DMS79 treated with DMSO at 0.1 percent for 48 hours (cell line): Measurements from ENCODE around the gene TBC1D7.

Experiments
- DNase-seq: peaks from one replicate; lab custom pipeline; 2025; lab: John Stamatoyannopoulos, UW

TBC1D7 gene

DNA sequence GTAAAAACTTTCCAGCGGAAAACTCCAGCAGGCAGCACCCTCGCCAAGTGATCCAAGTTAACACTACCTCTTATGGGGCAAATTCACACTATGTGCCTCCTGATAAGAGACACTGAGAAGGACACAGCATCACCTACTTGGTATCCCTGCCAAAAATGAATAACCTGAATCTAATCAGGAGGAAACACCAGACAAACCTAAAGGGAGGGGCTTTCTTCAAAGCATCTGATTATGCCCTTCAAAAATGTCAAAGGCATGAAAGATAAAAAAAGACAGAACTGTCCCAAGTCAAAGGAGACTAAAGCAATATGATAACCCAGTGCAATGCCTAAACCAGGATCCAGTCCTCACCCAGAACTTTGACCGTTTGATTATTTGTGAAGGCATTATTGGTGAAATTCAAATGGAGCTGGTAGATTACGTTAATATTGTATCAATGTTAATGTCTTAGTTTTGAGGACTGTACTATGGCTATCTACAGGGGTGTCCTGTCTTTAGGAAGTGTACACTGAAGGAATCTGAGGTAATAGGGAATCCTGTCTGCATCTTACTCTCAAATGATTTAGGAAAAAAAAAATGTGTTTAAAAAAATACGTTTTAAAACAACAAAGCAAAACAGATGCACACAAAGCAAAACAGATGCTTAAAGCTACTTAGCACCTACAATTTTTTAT lies 8.3 kb downstream of the TBC1D7 start:
- DNase-seq = no peak

DNA sequence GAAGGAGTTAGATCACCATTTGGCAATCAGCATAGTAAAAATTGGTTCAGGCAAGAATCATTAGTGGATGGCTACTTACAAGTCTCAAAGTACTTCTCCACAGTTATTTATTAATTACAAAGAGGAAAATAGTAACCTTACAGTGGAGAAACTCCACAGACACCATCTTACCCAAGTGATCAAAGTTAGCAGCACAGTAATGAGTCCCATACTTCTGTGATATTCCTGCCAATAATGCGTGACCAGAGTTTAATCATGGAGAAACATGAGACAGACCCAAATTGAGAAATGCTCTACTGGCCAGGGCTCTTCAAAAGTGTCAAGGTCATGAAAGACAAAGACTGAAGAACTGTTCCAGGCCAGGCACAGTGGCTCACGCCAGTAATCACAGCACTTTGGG lies 9.5 kb downstream of the TBC1D7 start:
- no peak for DNase-seq

DNA sequence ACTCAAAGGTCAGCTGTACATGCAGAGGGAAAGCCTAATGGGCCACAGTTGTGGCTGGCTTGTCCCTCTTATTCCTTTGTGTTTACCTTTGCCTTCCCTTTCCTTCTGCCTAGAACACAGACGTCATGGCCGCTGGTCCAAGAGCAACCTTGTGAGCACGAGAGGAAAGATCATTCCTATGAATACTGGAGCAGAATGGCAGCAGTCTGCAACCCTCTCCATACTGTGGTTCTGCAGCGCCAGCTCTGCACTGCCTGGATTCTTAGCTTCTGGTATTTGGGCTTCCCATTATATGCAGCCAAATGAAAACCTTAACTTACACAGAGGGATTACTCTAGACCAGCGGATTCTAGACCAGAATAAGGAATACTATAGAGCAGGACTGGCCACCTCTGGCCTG lies 12.4 kb downstream of the TBC1D7 start:
- DNase-seq = no peak

DNA sequence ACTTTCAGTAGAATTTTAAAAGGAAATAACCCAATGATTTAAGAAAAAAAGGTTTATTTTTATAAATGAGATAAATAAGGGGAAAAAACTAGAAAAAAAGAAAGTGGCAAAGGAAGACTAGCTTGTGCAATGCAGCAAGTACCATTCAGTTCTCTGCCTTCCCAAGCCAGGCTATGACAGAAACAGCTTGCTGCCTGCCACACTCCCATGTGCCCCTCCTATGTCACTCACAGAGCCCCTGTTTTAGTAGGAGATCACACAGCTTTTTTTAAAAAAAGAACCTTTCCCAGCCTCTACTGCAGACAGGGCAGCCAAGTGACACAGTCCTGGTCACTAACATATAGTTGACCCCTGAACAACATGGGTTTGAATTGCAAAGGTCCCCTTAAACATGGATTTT lies 13.5 kb downstream of the TBC1D7 start:
- DNase-seq = no peak

DNA sequence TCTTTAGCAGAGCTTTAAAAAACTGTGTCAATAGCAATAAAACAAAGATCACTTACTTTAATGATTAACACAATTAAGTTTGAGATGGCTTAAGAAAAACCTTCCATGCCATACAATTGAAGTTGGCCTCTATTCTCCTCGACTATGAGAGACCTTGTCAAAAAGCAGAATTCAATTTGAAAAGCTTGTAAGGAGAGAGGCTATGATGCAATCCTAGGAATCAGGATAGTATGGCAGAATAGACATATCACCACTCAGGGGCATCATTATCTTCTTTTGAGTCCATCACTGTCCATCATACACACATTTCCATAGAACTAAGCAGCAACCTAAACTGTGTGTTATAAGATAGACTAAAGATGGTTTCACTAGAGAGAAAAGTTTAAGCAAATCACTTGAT lies 17.2 kb downstream of the TBC1D7 start:
- no peak for DNase-seq

DNA sequence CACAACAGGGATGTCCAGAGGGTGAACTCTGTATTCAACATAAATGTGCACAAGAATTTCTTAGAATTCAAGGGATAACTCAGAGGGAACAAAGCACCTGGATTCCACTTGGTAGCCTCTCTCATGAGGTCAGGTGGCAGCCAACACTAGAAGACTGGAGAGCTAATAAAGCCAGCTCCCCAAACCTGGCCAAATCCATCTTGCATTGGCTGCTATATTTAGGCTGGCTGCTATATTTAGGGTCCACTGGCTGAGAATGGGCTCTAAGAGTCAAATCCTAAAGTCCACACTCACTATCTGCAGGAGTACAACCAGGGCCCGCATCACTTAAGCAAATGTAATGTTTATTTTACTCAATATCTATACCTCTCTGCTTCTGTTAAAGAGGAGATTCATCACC lies 20.0 kb downstream of the TBC1D7 start:
- DNase-seq = no peak

DNA sequence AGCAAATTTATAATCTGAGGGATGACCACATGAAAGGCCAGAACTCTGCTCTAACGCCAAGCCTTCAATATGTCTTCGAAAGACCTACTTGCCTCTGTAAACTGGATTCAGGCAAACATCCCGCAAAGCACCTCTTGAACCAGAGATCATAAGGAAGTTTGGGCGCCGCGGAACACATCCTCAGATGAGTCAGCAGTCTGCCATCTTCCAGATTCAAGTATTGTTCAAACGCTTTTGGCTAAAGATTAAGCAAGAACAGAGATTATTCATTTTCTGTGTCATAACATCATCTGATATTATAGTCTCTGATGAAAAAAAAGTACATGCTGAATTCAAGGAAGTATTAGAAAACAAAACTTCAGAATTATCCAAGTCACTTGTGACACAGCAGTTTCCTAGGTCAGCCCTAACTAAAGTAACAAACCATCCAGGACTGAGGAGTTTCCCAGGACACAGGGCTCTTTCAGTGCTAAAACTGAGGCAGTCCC lies 20.8 kb downstream of the TBC1D7 start:
- DNase-seq = no peak

DNA sequence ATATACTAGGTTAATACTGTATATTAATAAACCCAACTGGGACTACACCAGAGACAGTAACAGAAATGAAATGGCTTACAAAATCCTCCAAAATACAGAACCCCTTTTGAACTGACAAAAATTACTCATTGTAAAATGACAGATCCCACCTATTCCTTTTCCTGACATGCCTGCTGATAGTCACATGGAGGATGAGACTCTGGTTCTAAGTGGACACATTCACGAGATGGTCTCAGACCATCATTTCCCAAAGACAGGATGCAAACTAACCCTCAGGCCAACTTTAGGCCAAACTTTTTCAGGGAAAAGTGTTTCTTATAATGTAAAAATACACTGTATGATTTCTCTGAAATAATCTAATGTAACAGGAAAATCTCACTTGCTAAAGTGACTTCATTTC lies 22.5 kb downstream of the TBC1D7 start:
- no peak for DNase-seq

DNA sequence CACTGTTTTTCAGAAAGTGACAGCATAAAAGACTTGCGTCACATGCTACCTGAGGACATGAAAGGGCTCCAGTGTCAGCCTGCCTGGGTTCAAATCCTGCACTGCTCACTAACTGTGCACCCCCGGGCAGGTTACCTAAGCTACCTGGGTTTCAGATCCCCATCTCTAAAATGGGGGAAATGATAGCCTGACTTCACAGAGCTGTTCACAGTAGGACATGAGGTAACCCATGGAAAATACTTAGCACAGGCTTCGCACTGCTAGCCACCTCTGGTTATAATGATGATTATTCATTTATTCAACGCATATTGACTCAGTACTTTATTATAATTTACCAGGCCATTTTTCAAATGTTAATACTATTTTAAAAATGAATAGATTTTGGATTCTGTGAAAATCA lies 23.0 kb downstream of the TBC1D7 start:
- no peak for DNase-seq

DNA sequence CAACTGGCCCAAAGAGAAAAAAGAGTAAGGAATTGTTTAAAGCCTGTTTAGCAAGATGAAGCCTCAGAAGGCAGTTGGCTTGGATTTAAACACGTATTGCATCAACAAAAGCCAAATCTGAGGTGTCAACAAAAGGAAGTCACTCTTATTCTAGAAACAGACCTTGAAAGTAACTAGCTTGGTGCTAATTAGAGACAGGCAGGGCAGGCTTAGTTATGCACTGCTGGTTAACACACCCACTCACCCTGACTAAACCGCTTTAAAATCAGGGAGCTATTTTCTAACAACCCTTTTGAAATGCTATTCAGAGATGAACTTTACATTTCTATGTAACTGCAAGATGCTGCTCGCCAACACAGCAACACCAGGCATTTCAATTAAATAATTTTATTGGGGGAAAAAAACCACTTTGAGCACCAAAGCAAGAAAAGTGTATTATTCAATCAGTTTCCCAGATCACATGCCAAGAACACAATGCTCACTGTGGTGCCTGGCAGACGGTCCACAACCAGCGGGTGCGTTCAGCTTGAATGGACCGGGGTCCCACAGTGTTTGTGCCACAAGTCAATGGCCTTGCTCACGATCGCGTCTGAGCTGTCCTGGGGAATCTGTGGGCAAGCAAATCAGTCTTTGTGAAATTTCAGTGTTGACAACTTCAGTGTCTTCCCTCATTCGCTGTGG lies 23.6 kb downstream of the TBC1D7 start:
- no peak for DNase-seq

DNA sequence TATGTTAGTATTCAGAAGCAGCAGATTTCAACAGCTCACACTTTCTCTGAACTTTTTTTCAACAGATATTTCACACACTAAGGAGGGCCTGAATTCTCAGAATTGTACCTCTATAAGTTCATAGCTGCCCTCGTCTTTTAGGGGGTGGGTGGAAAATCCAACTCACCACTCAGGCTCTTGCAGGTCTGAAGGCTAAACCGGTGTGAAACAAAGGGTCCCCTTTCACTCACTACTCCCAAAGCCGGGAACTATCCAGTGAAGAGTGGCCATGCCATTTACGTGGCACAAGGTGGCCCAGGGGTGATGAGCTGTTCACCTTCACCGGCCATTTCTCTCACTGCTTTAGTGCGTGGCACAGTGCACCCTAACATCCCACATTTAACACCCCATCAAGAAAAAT lies 24.2 kb downstream of the TBC1D7 start:
- DNase-seq = no peak

DNA sequence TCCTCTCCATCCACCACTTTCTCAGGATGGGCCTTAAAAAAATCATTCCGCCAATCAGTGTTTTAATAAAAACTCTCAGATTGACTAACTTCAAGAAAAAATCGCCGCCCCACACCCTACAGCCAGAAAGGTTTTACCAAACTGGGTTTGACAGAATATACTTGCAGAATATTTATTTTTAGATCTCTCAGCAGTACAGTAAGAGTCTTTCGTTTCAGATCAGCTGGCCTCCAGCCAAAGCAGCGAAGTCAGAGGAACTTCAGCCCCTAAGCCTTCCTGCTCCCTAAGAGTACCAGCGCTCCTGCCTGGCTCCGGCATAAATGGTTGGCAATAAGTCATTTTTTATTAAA lies 24.7 kb downstream of the TBC1D7 start:
- no peak for DNase-seq

DNA sequence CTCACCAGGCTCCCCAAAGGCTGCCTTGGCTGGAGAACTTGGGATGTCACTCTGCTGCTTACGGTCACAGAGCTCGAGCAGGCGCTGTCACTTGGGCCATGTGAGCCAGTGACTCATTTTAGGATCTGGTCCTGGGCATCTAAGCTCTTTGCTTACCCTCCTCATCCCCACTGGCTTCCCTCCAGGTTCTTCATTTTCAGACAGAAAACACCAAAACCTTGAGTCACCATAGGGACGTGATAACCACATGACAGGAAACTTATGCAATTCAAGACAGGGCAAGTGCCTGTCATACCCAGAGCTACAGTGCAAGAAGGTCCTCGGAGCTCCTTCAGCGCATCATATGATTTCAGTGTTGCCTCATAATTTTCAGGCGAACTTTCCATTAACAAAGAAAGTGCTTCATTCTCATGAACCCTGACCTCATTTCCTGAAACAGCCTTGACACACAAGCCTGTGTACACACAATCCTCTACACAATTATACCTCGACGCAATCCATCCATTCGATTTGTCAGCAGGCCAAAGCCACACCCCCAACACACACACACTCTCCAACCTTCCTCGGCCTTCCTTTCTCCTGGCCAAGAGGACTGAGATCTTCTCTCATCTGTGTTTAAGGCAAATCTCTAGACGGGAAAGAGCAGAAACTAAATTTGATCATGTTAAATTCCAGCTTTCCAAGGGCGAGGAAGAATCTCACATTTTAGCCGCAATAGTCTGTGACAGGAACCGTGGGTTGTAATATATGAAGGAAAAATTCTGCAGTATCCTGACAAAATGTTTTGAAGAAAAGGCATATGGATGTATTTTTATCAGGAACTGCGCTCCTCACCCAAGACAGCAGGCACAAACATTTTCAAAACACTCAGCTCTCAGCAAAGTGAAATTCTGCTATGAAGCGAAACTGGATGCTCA lies 25.3 kb downstream of the TBC1D7 start:
- DNase-seq = no peak

DNA sequence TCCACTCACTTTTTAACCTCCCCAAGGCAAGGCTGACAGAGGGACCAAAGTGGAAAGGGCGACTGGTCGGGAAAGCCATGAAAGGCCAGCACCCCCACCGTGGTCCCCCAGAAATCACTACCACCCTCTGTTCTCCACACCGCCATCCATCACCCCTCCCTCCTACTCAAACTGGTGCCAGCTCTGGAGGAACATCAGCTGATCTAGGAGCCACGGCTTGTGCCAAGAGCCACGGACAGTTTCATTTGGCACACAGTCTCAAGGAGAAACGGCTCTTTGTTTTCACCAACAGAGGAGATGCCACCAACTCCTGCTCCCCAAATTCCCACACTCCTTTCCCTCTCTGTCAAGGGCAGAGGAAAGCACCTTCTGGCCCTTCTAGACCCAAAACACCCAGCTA lies 26.0 kb downstream of the TBC1D7 start:
- no peak for DNase-seq

DNA sequence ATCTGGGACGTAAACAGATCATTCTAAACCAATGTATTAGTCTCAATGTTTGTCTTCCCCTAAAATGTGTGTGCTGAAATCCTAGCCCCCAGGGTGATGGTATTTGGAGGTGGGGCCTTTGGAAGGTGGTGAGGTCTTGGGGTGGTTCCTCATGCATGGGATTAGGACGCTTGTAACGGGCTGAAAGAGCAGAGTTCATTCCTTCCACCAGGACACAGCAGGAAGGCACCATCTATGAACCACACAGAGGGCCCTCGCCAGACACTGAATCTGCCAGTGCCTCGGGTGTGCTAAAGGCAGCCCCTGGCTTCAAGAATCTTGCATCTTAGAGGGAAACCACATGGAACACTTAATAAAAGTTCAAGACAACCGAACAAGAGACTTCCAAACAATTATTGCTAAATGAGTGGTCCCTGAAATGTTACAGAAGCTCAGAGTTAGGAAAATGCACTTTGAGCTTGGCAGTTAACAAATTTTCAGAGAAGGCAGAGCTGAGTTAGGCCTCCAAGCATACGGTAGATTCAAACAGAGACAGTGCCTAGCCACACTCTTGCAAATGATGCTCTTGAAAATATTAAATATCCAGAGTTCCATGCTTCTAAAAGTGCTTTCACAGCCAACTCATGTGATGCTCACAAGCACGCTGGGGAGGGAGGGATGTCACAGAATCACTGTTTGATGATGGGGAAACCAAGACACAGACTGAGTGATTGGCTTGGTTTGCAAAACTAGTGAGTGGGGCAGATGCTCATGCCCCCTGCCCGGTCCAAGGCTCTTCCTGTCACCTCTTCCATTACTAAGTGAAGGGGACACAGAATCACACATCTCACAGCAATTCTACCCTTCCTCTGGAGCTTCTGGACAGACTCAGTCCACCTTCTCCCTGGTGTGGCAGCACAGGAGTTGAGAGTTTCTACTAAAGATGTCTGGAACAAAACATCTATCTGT lies 27.4 kb downstream of the TBC1D7 start:
- no peak for DNase-seq

DNA sequence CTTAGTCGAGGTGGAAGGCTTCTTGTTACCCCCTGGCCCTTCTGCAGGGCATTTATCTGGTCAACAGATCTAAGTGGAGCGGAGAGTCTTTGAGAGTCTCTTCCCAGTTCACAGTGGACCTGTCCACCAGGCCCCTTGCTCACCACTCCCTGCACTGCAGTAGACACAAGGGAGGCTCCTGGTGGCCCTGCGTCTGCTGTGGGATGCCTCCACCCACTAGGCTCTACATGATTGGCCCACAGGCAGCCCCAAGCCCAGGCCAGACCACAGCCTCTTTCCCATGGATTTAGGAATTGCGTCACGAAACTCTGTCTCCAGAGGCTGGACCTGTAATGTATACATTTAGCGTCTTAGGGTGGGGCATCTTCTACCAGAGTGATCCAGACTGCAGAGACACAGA lies 28.4 kb downstream of the TBC1D7 start:
- DNase-seq = no peak

DNA sequence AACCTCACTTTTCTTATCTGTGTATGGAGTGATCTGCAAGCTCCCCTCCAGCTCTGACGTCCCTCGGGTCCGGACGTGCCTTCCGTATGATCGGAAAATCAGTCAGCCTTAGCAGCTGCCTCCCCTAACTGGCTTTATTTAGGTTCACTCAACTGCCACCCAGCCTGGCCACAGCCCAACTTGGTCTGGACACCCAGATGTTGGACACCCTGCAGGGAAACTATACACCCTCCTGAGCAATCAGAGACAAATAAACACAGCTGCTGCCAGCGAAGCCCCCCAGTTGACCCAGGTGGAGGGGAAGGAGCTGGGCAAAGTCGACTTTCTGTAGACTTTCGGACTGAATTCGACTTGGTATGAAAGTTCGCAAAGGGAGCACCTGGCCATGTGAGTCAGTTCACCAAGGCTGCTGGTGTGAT lies 28.9 kb downstream of the TBC1D7 start:
- no peak for DNase-seq

DNA sequence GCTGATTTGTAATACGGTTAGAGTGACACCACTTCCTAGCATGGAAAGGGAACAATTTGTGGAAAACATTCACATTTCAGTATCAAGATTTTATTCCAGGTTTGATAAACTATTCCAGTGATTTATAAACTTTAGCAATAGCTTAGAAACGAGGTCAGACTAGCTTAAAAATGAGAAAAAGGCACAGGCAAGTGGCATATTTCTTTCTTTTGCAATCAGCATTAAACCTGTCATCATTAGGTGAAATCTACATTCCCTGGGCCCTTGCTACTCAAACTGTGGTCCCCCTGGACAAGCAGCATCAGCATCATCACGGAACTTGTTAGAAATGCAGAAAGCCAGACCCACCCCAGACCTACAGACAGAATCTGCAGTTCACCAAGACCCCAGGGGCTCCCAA lies 29.9 kb downstream of the TBC1D7 start:
- no peak for DNase-seq

DNA sequence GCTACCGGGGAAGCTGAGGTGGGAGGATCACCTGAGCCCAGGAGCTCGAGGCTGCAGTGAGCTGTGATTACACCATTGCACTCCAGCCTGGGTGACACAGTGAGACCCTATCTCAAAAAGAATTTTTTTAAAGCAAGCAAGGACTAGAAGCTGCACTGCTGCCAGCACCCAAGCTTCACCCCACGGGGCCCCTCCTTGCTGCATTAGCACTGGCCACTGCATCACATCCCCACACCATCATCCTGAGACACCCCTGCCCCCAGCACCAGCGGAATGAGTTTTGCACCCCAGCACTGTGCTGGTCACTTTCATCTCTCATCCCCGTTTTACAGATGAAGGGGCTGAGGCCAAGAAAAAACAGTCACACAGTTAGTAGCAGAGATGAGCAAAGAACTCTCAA lies 30.9 kb downstream of the TBC1D7 start:
- DNase-seq = no peak

DNA sequence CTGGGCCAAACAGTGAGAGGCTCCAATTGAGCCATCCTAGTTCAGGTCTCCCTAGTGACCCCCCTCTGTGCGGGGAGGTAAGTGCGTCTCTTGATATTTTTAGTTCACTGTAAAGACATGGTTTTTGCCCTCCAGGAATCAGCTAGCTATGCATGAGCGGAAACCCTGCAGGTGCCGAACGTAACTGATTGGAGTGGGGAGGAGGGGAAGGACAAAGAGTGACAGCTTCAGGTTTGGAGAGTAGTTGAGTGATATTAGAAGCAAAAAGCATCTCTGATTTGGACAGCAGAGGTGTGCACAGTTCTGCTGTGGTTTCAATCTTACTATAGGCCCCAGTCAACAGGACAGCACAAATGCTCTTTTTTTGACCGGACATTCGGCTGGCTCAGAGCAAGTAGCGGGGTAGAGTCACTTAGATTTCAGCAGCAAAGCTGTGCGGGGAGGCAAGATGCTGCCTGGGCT lies 31.8 kb downstream of the TBC1D7 start:
- peak; percentile 8 for DNase-seq

DNA sequence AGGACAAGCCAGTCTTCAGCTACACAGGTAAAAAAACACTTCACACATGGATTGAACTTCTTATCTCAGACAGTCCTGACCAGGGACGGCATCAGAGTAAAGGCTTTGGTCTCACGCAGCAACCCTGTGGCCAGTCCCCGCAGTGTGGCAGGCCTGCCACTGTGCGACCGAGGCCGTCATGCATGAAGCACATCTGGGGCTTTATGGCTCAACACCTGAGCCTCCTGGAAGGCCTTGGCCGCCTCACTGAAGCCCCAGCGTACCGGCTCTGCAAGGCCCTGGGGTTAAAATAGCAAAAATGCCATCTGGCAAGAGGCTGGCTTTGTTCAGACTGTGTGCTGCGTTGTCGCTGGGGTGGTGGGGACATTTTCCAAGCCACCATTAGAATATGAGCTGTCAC lies 32.8 kb downstream of the TBC1D7 start:
- DNase-seq = no peak
